NB4 (cell line): ENCODE results near the gene ABHD1.

Source experiments
- POLR2A ChIP-seq: IDR thresholded peaks from 2 replicates; pipeline ENCODE4 v1.6.1; 2011; ENCODE audit warnings: mild to moderate bottlenecking; ENCODE audit not compliant: insufficient read length; ENCODE audit errors: extremely low read depth
- TF ChIP-seq, protein P1 (sequence below): IDR thresholded peaks from one replicate; pipeline ENCODE4 v1.5.1; 2012; ENCODE audit warnings: low read depth, low read length

DNA sequence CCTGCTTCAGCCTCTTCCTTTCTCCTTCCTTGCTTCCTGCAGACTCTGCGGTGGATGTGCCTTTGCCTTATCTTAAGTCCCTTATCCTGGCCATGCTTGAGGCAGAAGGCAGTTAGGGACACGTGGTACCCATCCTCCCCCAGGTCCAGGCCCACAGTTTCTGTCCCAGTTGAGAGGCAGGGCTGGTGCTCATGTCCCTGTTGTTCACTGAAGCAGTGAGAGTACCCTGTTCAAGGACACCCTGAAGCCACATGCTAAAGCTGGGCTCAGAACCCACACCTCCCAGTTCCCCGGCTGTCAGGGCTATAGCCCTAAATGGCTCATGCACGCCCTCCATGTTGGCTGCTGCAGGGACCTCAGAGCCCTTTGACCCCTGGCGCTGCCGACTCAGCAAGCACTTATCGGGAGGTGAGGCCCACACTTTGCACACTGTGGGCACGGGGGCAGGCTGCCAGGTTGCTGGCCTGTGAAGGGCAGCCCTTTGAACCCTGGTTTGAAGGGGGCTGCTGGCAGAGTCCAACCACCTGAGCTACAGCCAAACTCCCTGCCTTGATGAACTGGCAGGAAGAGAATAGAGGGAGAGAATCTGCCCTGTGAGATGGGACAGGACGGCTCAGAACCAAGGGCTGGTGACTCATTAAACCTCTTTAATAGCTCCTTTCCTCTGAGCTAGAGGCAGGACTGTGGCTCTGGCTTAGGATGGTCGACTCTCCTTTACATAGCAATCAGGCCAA is 30.8 kb upstream of the ABHD1 start:
- no peak for TF ChIP-seq POLR2A
- TF ChIP-seq, protein P1, sequence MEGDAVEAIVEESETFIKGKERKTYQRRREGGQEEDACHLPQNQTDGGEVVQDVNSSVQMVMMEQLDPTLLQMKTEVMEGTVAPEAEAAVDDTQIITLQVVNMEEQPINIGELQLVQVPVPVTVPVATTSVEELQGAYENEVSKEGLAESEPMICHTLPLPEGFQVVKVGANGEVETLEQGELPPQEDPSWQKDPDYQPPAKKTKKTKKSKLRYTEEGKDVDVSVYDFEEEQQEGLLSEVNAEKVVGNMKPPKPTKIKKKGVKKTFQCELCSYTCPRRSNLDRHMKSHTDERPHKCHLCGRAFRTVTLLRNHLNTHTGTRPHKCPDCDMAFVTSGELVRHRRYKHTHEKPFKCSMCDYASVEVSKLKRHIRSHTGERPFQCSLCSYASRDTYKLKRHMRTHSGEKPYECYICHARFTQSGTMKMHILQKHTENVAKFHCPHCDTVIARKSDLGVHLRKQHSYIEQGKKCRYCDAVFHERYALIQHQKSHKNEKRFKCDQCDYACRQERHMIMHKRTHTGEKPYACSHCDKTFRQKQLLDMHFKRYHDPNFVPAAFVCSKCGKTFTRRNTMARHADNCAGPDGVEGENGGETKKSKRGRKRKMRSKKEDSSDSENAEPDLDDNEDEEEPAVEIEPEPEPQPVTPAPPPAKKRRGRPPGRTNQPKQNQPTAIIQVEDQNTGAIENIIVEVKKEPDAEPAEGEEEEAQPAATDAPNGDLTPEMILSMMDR: no peak
